Fibroblast of the aortic adventitia (primary cell): ENCODE measurements around the gene BLM. TPM values are rescaled to one million over a fixed set of nuclear protein-coding genes. Genes with fewer than 3 reads are reported as not detected.
A peak's percentile ranks its signal among the peaks of the same experiment; 100 is the strongest.
"Not testable (repeated sequence)": the region's sequence is repeated elsewhere in the genome, so short reads cannot be mapped to it uniquely, and the experiment has no call there.

Experiments
- DNase-seq: peaks from one replicate; pipeline ENCODE4 v3.0.0-alpha.2; 2010; ENCODE audit warnings: low read depth
- H3K4me3 ChIP-seq: 2 replicates; pipeline ENCODE4 v1.5.1; 2011; ENCODE audit warnings: low read depth, mild to moderate bottlenecking, control low read depth, low read length, moderate library complexity
- total RNA-seq: library from RNA; depleted of rRNA; stranded (reverse); fragments of >200 nt; gene quantifications from 2 replicates; pipeline ENCODE4 v1.2.3, GENCODE V29; 2012; ENCODE audit warnings: low replicate concordance
- TF ChIP-seq, protein P1 (sequence below): IDR thresholded peaks from 2 replicates; pipeline ENCODE4 v1.5.1; 2011; ENCODE audit warnings: mild to moderate bottlenecking, low read length, control low read depth, inconsistent platforms; ENCODE audit not compliant: insufficient read depth

The BLM gene
- total RNA-seq, 1 donor = 12.2 TPM

DNA sequence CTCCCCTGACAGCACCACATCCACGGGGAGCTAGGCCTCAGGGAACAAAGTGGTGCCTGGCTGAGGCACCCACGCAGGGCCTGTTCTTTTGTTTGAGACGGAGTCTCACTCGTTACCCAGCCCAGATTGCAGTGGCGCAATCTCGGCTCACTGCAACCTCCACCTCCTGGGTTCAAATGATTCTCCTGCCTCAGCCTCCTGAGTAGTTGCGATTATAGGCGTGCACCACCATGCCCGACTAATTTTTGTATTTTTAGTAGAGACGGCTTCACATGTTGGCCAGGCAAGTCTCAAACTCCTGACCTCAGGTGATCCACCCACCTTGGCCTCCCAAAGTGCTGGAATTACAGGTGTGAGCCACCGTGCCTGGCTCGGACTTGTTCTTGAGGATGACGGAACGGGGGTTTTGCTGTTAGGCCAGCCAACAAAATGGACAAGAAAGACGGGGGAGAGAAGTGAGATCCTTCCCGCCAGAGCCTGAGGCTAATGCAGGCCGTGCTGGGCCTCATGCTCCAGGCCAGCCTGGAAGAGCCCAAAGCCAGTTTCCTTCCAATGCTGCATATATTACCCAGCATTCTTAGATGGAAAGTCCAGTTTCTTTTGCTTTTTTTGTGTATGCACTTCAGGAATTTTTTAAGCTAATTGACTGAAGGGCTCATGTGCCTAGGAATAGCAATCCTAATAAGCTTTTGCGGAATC, 123.2 kb downstream of the BLM start:
- no peak for DNase-seq
- H3K4me3 ChIP-seq = no peak overlapping the region
- TF ChIP-seq, protein P1, sequence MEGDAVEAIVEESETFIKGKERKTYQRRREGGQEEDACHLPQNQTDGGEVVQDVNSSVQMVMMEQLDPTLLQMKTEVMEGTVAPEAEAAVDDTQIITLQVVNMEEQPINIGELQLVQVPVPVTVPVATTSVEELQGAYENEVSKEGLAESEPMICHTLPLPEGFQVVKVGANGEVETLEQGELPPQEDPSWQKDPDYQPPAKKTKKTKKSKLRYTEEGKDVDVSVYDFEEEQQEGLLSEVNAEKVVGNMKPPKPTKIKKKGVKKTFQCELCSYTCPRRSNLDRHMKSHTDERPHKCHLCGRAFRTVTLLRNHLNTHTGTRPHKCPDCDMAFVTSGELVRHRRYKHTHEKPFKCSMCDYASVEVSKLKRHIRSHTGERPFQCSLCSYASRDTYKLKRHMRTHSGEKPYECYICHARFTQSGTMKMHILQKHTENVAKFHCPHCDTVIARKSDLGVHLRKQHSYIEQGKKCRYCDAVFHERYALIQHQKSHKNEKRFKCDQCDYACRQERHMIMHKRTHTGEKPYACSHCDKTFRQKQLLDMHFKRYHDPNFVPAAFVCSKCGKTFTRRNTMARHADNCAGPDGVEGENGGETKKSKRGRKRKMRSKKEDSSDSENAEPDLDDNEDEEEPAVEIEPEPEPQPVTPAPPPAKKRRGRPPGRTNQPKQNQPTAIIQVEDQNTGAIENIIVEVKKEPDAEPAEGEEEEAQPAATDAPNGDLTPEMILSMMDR = no peak

DNA sequence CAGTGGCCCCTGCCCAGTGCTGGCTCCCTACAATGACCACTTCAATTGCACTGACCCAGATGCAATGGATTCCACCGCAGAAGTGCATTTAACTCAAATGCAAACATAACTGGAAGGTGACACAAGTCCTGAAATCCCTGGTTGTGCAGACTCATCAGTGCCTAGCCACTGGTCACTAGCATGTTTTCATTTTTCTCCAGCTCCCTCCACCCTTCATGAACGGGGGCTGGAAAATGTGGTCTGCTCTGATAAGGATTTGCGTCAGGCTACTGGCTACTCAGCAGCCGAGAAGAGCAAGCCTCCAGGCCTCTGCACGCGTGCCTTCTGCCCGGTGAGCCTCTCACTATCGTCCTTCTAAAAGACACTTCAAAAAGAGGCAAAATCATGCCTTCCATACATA, 123.8 kb downstream of the BLM start:
- H3K4me3 ChIP-seq = no peak overlapping the region
- TF ChIP-seq, protein P1 = no peak
- no peak for DNase-seq

DNA sequence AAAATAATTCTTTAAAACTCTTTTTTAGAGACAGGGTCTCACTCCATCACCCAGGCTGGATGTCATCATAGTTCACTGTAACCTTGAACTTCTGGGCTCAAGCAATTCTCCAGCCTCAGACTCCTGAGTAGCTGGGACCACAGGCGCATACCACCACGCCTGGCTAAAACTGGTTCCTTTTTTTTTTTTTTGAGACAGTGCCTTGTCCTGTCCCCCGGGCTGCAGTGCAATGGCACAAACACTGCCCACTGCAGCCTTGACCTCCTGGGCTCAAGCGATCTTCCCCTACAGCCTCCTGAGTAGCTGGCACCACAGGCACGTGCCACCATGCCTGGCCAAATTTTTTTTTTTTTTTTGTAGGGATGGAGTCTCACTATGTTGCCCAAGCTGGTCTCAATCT, 127.5 kb downstream of the BLM start:
- DNase-seq = no peak
- no peak overlapping the region for H3K4me3 ChIP-seq
- TF ChIP-seq, protein P1 = no peak

DNA sequence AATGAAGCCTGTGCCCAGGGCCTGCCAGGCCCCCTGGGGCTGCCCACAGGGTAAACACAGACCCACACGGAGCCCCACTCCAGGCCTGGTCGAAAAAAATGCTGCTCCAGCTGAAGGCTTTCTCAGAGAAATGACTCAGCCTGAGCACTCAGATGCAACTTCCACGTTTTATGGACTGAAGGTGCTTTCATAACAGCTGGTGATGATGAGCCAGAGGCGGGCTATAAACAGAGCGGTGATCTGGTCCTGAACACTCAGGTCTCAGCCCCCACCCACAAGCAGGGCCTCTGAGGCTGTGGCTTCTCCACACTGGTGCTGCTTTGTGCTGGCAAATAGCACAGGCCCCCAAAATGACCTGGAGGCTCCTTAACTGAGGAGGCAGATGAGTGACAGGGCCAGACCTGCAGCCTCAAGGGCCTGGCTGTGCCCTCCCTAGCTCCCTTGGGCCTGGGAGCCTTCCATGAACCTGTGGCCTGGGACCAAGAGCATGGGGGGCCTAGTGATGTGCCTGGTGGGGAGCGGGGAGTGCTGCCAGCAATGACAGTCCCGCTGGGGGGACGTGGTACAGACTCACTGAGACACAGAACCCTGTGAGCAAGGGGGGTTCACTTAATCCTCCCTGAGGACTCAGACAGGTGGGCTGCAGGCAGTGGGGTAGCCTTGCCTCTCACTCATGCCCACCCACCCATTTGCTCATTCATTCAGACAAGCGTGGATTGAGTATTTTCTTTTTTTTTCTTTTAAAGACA, 128.2 kb downstream of the BLM start:
- no peak overlapping the region for H3K4me3 ChIP-seq
- peak; percentile 79 for DNase-seq
- TF ChIP-seq, protein P1 = no peak

DNA sequence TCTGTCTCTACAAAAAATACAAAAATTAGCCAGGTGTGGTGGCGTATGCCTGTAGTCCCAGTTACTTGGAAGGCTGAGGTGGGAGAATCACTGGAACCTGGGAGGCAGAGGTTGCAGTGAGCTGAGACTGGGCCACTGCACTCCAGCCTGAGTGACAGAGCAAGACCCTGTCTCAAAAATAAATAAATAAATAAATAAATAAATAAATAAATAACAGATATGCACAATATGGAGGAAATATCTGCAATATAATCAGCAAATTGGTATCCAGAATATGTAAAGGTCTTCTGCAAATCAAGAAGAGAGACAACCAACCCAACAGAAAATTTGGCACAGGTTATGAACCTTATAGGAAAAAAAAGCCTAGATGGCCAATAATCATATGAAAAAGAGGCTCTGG, 132.3 kb downstream of the BLM start:
- DNase-seq, H3K4me3 ChIP-seq: not testable (repeated sequence)

DNA sequence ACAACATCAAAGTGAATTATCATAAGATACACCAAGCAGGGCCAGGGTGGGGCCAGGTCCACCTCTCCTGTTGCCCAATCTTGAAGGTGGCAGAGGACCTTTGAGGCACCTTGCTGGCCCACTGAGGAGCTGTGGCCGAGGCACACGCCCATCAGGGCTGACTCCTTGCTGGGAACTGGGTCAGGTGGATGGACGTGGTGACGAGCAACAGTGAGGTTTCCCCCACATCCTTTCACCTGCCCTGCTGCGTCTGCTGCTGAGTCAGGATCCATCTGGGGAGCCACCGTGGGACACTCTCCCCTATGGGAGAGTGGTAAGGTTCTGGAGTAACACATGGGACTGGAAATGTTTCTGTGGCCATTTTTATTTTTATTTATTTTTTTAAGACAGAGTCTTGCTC, 134.0 kb downstream of the BLM start:
- H3K4me3 ChIP-seq = no peak overlapping the region
- DNase-seq = no peak

DNA sequence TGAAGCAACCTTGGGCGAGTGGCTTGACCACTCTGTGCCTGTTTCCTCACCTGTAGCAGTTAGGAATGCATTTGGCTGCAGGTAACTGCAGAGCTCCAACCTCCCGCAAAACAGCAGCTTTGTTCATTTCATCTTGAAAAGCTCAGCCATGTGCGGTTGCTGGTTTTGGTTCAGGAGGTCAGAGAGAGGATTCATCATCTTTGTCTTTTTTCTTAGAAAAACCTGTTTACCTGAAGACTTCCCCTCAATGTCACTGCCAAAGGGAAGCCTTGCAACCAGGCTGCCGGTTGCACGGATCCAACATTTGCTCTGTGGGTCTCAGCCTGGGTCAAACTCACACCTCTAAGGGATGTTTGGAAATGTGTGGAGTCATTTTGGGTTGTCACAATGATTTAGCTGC, 134.8 kb downstream of the BLM start:
- no peak overlapping the region for H3K4me3 ChIP-seq
- no peak for DNase-seq
- TF ChIP-seq, protein P1 = no peak

More for the DNA sequence above, 134.0 kb downstream of the BLM start:
- TF ChIP-seq, protein P1 = no peak
